Fibroblast of skin of right quadriceps (primary cell): Measurements from ENCODE around the gene DAPK3.
"Not testable (repeated sequence)": the region's sequence is repeated elsewhere in the genome, so short reads cannot be mapped to it uniquely, and the experiment has no call there.

Source experiments
- DNase-seq: peaks from one replicate; pipeline ENCODE4 v3.0.0-alpha.2; 2013

The DAPK3 gene

GRCh38 chr19:3977242-3978143 is 6.6 kb upstream of the DAPK3 start:
- no peak for DNase-seq

DNA sequence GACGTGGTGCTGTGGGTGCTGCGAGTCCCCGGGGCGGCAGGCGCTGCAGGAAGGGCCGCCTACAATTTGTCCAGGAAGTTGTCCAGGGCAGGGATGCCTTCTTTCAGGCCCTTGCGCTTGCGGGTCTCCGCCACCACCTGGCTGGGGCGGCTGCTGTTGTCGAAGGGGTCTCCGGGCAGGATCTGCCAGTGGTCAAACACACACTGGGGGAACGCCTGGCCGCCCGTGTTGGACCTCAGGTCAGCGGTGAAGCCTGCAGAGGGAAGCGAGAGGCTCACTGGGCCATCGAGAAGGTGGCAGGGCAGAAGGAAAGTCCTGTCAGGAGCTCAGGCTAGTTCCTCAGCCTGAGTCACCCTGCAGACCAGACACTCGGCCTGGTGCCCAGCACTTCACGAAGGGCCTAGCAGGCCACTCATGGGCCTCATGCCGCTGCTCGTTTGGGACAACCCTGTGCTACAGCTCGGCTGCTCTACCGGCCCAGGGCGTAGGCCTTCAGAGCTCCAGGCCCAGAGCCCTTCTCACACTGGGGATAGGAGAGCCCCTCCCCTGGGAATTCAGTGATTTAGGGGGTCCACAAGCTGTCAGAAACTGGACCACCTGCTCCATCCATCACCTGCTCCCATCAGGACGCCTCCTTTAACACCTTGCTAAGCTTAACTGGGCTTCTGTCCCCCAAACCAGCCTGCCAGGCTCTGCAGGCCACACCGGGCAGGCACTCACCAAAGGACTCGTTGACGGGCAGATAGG is 5.8 kb upstream of the DAPK3 start:
- DNase-seq: no peak

DNA sequence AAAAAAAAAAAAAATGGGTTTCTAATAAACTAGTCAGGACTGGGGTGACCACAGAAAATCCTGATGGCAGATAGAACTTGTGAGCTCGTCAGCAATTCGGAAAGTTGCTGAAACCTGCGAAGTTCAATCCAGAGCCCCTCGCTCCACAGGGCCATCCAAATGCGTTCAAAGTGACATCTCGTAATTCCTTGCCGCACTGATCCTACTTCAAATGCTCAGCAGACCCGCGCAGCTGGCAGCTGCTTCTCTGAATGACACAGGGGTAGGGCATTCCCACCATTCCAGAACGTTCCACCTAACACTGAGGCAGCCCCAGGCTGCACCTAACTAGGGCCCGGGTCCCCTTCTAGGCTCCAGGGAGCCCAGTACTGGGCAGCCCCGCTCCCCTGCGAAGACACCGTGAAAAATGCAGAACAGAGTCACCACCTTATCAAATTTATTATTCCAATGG is 4.8 kb upstream of the DAPK3 start:
- DNase-seq: no peak

GRCh38 chr19:3975144-3975543 is 4.2 kb upstream of the DAPK3 start:
- no peak for DNase-seq

DNA sequence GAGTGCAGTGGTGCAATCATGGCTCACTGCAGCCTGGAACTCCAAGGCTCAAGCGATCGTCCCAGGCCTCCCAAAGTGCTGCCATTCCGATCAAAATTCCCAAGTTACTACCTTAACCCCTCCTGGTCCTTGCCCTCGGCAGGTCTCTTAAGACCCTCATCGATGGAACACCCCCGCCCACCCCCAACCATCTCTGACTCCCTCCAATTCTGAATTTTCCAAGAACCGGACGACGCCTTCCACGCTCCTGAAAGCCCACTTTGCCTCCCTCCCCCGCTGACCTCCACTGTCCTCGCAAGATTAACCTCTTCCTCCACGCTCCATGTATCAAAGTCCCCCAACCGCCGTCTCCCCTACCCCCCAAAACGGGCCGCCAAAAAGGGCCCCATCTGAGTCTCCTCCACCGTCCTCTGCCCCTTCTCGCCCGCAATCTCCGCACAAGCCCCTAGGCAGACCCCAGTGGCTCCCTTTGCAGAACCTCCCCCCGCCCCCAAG is 539 bp downstream of the DAPK3 start:
- DNase-seq: no peak

DNA sequence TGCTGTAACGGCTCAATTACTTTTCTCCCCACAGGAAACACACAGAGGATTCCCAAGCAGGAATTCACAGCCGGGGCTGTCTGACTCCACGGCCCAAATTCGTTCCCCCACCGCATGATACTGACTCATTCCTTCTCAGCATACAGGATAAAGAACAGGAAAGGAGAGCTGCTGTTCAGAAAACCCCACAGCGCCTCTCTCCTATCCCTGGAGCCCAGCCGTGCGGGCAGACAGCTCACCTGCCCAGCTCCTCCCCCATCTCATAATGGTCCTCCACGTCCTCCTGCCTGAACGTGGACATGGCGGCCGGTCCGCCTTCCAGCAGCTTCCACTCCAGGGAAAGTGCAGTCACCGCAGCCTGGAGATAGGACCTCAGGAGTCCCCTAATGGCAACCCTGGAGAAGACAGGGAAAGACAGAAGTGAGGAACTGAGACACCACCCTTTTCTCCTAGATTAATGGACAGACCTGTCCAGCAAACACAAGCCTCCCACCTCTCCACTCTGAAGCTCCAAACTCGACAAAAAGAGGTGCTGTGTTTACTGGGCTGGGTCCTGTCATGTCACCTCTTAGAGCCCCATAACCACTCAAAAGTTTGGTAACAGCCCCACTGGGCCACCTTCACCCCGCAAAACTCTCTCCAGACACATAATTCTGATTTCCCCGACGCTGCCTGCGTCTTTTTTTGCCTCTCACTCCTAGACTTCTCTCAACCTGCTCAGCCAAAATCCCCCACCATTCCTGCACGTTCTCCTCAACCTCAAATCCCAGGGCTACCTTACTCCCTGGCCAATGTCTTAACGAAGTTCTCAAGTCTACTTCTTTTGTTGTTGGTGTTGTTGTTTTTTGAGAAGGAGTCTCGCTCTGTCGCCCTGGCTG is 1.2 kb downstream of the DAPK3 start:
- DNase-seq: peak; percentile 89

GRCh38 chr19:3968556-3969434 is 2.1 kb downstream of the DAPK3 start:
- peak; percentile 100 for DNase-seq

DNA sequence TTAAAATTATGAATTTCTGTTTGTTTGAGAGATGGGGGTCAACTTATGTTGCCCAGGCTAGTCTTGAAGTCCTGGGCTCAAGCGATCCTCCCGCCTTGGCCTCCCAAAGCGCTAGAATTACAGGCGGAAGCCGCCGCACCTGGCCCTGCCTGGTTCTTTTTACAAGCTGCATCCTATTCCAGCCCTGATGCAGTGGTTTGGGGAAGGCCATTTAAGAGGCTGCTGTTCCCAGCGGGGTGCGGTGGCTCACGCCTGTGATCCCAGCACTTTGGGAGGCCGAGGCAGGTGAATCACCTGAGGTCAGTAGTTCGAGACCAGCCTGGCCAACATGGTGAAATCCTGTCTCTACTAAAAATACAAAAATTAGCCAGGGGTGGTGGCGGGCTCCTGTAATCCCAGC is 2.9 kb downstream of the DAPK3 start:
- not testable (repeated sequence) for DNase-seq

DNA sequence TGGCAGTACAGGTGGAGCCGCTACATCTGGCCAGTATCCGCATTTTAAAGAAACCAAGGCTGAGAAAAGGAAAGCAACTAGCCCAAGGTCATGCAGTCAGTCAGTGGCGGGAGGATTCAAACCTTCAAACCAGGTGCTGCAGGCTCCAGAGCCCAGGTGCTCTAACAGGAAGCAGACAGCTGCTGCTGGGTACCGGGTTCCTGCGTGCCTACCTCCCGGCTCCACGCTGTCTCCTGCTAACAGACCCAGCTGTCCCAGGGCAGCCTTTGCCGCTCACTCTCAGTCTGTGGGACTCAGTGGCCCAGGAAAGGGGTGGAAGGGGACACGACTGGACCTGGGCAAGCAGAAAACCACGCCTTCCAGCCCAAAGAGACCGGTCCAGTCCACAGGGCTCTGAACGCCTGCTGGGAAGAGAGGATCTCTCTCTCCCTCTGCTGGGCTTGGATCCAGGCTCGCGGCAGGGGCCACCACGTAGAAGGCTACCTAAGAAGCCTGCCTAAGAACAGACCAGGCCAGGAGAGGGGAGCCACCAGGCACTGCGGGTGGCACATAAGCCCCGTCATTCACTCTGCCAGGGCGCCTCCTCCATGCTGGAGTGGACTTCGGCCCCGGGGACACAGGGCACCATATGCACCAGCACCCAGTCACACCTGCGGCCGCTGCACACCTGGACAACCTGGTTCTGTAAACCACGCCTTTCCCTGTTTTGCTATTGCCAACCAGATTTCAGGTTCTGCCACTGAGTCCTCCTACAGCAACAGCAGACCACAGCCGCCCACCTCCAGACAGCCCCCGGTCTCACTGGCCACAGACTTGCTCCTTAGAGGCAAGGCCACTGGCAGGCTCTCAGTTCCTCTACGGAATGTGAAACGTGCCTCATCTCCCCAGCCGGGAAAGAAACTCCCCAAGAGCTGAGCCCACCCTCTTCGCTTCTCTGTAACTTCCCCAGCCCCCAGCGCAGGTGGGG is 4.6 kb downstream of the DAPK3 start:
- no peak for DNase-seq

GRCh38 chr19:3964256-3965194 is 6.4 kb downstream of the DAPK3 start:
- DNase-seq: no peak

DNA sequence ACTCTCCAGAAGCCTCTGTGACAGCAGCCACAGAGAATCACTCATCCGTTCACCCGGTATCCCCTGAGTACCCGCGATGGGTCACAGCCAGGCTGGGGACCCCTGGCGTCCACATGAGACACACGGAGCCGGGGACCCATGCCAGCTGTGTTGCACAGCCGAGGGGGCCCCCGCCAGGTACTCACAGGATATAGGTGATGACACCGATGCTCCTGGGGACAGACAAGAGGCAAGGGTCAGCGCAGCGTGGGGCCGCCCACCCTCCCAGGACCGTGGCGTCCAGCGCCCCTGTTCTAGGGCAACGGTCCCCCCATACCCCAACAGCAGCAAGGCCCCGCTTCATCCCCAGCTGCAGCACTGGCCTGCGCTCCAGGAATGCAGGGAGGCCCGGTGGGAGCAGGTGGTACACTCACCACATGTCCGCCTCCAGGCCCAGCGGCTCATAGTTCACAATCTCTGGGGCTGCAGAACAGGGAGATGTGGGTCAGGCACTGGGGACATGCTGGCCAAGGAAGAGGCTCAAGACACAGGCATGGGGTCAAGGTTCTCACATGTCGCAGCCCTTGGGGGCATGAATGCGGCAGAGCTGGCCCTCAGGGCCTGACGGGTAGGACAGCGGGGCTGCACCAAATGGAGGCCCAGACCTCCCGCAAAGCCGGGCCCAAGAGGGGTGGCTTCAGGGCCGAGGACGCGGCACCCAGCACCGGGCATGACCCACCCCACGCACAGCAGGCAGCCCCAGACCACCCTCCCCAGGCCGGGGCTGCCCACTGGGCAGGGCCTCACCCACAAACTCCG is 7.2 kb downstream of the DAPK3 start:
- no peak for DNase-seq

DNA sequence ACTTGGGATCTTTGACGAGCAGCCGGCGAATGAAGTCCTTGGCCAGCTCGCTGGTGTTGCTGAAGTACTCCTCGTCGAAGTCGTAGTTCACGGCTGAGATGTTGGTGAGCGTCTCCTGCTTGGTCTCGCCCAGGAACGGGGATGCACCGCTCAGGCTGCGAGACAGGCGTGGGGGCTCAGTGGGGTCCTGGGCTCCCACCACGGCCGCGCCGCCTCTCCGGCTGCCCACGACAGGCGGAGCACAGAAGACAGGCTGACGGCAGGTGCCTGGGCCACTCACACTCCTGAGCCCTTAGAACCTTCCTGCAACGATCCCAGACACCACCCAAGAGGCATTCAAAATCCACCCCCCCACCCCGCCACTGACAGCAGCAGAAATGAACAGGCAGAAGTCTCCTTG is 9.9 kb downstream of the DAPK3 start:
- no peak for DNase-seq

GRCh38 chr19:3959766-3960131 is 11.2 kb downstream of the DAPK3 start:
- DNase-seq: no peak

DNA sequence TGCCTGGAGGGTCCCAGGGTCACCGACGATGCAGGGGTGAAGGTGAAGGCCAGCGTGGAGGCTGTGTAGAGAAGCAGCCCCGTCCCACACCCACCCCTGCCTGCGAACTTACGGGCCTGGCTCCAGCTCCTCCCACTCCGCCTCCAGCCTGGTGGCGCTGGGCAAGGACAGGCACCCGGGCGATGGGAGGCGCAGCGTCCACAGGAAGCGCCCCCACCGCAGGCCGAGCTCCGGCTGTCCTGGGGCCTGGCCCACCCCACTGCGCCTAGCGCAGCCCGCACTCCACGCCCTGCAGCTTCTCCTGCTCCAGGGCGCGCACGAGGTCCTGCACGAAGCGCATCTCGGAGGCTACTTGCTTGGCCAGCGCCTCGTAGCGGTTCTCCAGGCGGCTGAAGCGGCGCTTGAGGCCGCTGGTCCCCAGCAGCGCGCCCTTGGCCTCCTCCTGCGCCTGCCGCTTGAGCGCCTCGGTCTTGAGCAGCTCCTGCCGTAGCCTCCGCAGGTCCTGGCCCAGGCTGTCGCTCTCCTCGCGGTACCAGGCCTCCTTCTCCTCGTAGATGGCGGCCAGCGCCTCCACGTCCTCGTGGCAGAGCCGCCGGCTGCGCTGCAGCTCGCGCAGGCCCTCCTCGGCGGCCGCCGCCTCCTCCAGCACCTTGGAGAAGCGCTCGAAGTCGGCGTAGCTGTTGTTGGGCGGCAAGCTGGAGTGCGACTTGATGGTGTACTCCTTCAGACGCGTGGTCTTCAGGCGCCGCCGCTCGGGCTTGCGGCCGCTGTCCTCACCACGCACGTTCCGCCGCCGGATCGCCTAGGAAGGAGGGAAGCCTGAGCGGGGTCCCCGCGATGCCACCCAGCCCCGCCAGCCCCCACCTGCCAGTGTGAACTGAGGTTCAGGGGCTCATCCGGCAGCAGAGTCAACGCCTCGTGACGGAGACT is 11.8 kb downstream of the DAPK3 start:
- no peak for DNase-seq

- DNase-seq: no peak
Observed at GRCh38 chr19:3955688-3956087, 15.2 kb downstream of the DAPK3 start.

GRCh38 chr19:3955276-3955675 is 15.6 kb downstream of the DAPK3 start:
- not testable (repeated sequence) for DNase-seq

GRCh38 chr19:3954107-3954506 is 16.8 kb downstream of the DAPK3 start:
- DNase-seq: no peak
